A549 treated with AZD9567 at 1 μM for 4 hours (cell line): ENCODE results near the gene TSPAN4. TPM values are rescaled to one million over a fixed set of nuclear protein-coding genes. Genes with fewer than 3 reads are reported as not detected.

Experiments
- total RNA-seq: library from RNA; stranded (reverse); fragments of 200-300 nt; extraction: Qiagen RNA extraction; gene quantifications from 5 replicates; pipeline ENCODE4 v1.2.3, GENCODE V29; 2022; ENCODE audit not compliant: insufficient read depth

The TSPAN4 gene, protein sequence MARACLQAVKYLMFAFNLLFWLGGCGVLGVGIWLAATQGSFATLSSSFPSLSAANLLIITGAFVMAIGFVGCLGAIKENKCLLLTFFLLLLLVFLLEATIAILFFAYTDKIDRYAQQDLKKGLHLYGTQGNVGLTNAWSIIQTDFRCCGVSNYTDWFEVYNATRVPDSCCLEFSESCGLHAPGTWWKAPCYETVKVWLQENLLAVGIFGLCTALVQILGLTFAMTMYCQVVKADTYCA
- total RNA-seq = 123 to 190 TPM (median 181 TPM) in 5 replicates

DNA sequence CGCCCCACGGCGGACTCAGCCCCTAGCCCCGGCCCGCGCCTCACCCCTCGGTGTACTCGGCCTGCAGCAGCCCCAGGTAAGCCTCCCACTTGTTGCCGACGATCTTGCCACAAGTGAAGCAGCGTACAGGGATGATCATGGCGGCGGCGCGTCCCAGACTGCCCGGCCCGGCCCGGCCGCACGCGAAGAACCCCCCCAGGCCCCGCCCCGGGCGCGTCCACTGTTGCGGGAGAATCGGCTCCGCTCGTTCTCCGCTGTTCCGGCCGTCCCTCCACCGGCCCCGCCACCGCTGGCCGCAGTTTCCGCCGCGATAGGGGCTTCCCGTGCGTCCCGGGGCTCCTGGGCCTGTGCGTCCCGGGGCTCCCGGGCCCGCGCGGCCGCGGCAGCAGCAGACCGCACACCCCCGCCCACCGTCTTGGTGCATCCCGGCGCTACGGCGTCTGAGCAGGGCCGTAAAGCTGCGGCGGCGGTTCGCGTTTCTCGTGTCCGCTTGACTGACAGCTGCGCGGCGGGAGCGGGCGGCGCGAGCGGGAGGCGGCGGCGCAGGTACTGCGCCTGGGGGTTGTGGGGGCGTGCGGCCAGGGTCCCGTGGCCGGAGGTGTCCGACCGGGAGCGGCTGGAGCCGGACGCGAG is at the start of gene TSPAN4, which contains the start of gene POLR2L:
Gene TSPAN4, plus strand, starts transcription at position 483 of the 633 bp plus-strand sequence. CDS start 7,453 bp downstream, outside the sequence.
Gene POLR2L, minus strand, starts transcription at position 160 of the 633 bp plus-strand sequence. Its CDS starts 21 bp downstream, at position 139.

DNA sequence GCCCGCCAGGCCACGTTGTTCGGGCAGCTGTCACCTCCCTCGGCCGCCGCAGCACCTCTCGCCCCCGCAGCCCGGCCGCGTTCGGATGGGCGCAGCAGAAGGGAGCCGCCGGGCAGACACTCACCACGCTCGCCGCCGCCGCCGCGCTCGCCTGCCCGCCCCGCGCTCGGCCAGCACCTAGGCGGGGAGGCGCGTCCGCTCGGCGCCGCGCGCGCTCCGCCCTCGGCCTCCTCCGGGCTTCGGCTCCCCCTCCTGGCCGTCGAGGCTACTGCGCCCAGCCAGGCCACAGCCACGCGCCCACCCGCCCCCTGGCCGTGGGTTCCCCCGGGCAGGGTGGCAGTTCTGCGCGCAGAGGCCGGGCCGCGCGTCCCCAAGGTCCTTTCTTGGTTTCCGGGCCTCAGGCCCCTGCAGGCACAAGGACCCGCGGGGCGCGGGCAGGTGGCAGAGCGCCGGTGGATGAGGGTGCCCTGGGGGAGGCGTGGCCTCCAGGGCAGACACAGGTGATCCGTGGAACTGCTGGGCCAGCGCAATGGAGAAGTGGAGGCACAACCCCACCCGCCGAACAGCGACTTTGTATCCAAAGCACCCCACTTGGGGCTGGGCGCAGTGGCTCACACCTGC is 44.4 kb upstream of the TSPAN4 start, which contains the start of gene SLC25A22:
Gene SLC25A22, minus strand, starts transcription at position 189 of the 621 bp plus-strand sequence. CDS start 3,275 bp downstream, outside the sequence.

DNA sequence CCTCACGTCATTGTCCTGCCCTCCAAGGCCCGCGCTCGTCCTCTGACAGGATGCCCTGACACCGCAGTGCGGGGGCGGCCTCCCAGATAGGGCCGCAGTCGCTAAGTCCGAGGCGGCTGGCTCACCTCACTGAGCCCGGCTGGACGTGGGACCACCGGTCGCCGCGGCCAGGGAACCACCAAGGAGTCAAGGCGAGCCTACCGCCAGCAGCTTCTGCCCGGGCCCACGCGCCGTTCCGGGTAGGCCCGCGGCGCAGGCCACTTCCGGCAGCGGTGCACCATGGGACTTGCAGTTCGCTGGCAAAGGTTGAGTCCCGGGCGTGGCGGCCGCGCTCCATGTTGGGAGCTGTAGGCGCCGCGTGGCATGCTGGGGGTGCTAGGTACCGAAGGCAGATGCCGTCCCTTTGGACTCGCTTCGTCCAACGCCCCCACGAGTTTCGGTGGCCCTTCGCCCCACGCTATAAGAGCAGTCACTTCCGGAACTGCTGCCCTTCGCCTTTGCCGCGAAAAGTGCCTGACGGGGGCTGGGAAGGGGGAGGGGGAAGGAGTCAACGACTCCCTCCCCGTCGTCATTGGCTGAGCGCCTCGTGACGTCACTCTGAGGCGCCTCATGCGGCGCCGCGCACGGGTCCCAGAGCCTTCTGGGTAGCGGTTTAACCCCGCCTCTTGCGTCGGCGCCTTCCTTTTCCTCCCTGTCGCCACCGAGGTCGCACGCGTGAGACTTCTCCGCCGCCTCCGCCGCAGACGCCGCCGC is 33.2 kb upstream of the TSPAN4 start, which contains the start of gene RPLP2:
Gene RPLP2, plus strand, starts transcription at position 681 of the 753 bp plus-strand sequence. CDS start 268 bp downstream, outside the sequence.

DNA sequence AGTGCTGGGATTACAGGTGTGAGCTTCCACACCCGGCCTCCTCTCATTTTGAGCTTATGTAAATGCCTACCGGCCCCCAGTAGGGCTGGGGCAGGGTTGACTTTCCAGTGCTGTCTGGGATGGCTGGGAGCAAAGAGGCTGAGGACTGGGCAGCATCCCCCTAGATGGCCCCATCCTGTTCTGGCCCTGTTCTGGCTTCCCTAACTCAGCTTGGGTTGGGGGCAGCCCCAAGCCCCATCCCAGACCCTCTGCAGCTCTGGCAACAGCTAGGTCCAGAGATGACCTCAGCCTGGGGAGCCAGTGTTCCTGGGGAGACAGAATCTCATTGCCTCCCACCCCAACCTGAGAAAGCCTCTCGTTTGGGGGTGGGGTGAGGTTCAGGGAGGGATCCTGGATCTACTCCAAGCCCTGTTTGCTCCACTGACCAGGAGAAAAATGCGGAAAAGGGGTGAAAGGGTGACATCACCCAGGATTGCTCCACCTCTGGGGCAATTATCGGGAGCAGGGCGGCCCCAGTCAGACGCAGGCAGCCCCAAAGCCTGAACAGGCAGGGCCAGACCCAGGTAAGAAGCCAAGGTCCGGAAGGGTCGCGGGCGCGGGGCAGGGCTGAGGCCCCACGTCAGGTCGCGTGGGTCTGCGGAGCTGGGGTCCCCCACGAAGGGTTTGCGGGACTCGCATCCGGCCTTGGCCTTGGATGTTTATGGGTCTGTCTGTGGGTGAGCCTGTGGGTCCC is 24.1 kb upstream of the TSPAN4 start, which contains the start of gene PNPLA2:
Gene PNPLA2, plus strand, starts transcription at position 519 of the 733 bp plus-strand sequence. CDS start 805 bp downstream, outside the sequence.

DNA sequence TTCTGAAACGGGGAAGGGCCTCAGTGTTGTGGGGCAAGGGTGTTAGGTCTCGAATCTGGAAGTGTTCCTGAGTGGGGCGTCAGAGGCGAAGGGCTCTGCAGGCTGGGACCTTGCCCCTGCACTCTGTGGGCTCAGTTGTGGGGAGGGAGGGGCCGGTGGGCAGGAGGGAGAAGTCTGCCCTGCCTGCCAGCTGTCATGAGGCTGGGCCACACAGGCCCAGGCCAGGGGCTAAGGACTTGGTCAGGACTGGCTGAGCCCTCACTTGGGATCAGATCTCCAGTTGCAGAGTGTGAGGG is 14.8 kb upstream of the TSPAN4 start, which contains the start of gene CRACR2B:
Gene CRACR2B, plus strand, starts transcription at position 23 of the 296 bp plus-strand sequence. CDS start 689 bp downstream, outside the sequence.

GRCh38 chr11:832529-833113 is 10.0 kb upstream of the TSPAN4 start, which contains the start of gene CD151:
Gene CD151 (plus strand): TSS chr11:832952. CDS start chr11:836070, 3,118 bp downstream.

DNA sequence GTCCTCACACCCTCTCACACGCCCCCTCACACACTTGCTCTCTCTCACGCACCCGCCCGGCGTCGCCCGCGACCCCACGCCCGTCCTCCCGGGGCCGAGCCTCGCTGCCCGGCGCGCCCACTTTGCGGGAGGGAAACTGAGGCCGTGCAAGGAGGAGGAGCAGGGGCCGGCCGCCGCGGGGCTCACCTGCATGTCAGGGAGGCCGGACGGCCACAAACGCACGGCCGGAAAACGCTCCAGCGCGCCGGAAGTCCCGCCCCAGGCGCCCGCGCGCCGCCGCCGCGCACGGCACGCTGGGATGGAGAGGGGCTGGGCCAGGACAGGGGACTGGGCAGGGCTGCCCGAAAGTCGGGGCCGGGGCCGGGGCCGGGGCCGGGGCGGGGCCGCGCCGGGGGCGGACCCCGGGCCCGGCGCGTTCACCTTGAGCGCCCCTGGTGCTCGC is 68.0 kb downstream of the TSPAN4 start, which contains the start of gene CHID1:
Gene CHID1, minus strand, starts transcription at position 222 of the 442 bp plus-strand sequence. CDS start 5,994 bp downstream, outside the sequence.

Other genes with a start within 250 kb of the TSPAN4 start
- 7.7 to 13.2 TPM (median 10.5 TPM) in 5 replicates for gene IRF7, start 226.9 kb upstream of the TSPAN4 start, total RNA-seq
- gene CDHR5, start 217.9 kb upstream of the TSPAN4 start, total RNA-seq = 0.02 to 0.09 TPM (median 0.05 TPM) in 4 of 5 replicates, not detected in the other
- not detected in 5 replicates for gene SCT, start 215.7 kb upstream of the TSPAN4 start, total RNA-seq
- gene DRD4, start 205.6 kb upstream of the TSPAN4 start, total RNA-seq = 0.33 to 0.56 TPM (median 0.52 TPM) in 4 of 5 replicates, not detected in the other
- 27.7 to 36.3 TPM (median 31.2 TPM) in 5 replicates for gene DEAF1, start 147.6 kb upstream of the TSPAN4 start, total RNA-seq
- 8.6 to 11.0 TPM (median 10.4 TPM) in 5 replicates for gene TMEM80, start 147.0 kb upstream of the TSPAN4 start, total RNA-seq
- 64.8 to 132 TPM (median 122 TPM) in 5 replicates for gene EPS8L2, start 136.6 kb upstream of the TSPAN4 start, total RNA-seq
- 386 to 459 TPM (median 396 TPM) in 5 replicates for gene TALDO1, start 95.4 kb upstream of the TSPAN4 start, total RNA-seq
- 33.6 to 50.1 TPM (median 49.2 TPM) in 5 replicates for gene GATD1, start 65.4 kb upstream of the TSPAN4 start, total RNA-seq
- 2.0 to 6.3 TPM (median 2.2 TPM) in 5 replicates for gene CEND1, start 52.8 kb upstream of the TSPAN4 start, total RNA-seq
- gene SLC25A22, start 44.6 kb upstream of the TSPAN4 start, total RNA-seq = 34.5 to 47.7 TPM (median 37.4 TPM) in 5 replicates
- gene PIDD1, start 37.6 kb upstream of the TSPAN4 start, total RNA-seq = 8.7 to 16.2 TPM (median 15.7 TPM) in 5 replicates
- 1,691 to 2,650 TPM (median 2,403 TPM) in 5 replicates for gene RPLP2, start 32.9 kb upstream of the TSPAN4 start, total RNA-seq
- gene PNPLA2, start 23.9 kb upstream of the TSPAN4 start, total RNA-seq = 47.4 to 71.6 TPM (median 65.8 TPM) in 5 replicates
- 2.6 to 6.3 TPM (median 5.7 TPM) in 5 replicates for gene CRACR2B, start 14.9 kb upstream of the TSPAN4 start, total RNA-seq
- 775 to 859 TPM (median 829 TPM) in 5 replicates for gene CD151, start 9.9 kb upstream of the TSPAN4 start, total RNA-seq
- 634 to 722 TPM (median 687 TPM) in 5 replicates for gene POLR2L, start 323 bp upstream of the TSPAN4 start, total RNA-seq
- 74.8 to 78.2 TPM (median 75.3 TPM) in 5 replicates for gene CHID1, start 68.0 kb downstream of the TSPAN4 start, total RNA-seq
- gene AP2A2, start 83.0 kb downstream of the TSPAN4 start, total RNA-seq = 31.8 to 39.9 TPM (median 36.6 TPM) in 5 replicates
- gene MUC6, start 193.9 kb downstream of the TSPAN4 start, total RNA-seq = 0.01 to 0.06 TPM (median 0.02 TPM) in 3 of 5 replicates, not detected in the others
- gene MUC2, start 232.0 kb downstream of the TSPAN4 start, total RNA-seq = 0.13 to 0.42 TPM (median 0.25 TPM) in 4 of 5 replicates, not detected in the other